Osteoblast (primary cell): ENCODE measurements around the gene CKM. TPM values are rescaled to one million over a fixed set of nuclear protein-coding genes. Genes with fewer than 3 reads are reported as not detected.

Experiments
- DNase-seq: peaks from one replicate; pipeline ENCODE4 v3.0.0; 2011; ENCODE audit warnings: low spot score, mixed read lengths; ENCODE audit not compliant: insufficient read length; ENCODE audit errors: missing footprints
- H2AFZ ChIP-seq: 2 replicates; pipeline ENCODE4 v1.6.0; 2011; ENCODE audit warnings: mild to moderate bottlenecking, low read length
- H3K27ac ChIP-seq: 2 replicates; pipeline ENCODE4 v1.5.1; 2011; ENCODE audit warnings: mild to moderate bottlenecking, low read depth, low read length, moderate library complexity
- H3K27me3 ChIP-seq: 2 replicates; pipeline ENCODE4 v1.6.0; 2012; ENCODE audit warnings: mild to moderate bottlenecking, control low read depth, inconsistent platforms, low read length, moderate library complexity; ENCODE audit not compliant: insufficient read depth
- H3K36me3 ChIP-seq: 2 replicates; pipeline ENCODE4 v1.5.1; 2011; ENCODE audit warnings: mild to moderate bottlenecking, low read length, control low read depth, moderate library complexity; ENCODE audit not compliant: insufficient read depth
- H3K4me1 ChIP-seq: 2 replicates; pipeline ENCODE4 v1.5.1; 2011; ENCODE audit warnings: mild to moderate bottlenecking, low read length, control low read depth, moderate library complexity; ENCODE audit not compliant: insufficient read depth
- H3K4me2 ChIP-seq: 2 replicates; pipeline ENCODE4 v1.6.0; 2011; ENCODE audit warnings: mild to moderate bottlenecking, low read length; ENCODE audit not compliant: insufficient read depth
- H3K4me3 ChIP-seq: fragments of 200-600 bp; sonication (generic); 3 replicates; pipeline ENCODE4 v1.5.1; 2012; ENCODE audit warnings: mild to moderate bottlenecking, low read length, inconsistent platforms; ENCODE audit not compliant: insufficient read depth
- H3K79me2 ChIP-seq: 2 replicates; pipeline ENCODE4 v1.6.0; 2012; ENCODE audit warnings: mild to moderate bottlenecking, low read length, control low read depth, inconsistent platforms; ENCODE audit not compliant: insufficient read depth
- H3K9me3 ChIP-seq: 2 replicates; pipeline ENCODE4 v1.5.1; 2011; ENCODE audit warnings: low read depth, low read length, control low read depth
- H4K20me1 ChIP-seq: 2 replicates; pipeline ENCODE4 v1.6.0; 2012; ENCODE audit warnings: mild to moderate bottlenecking, low read length, control low read depth; ENCODE audit not compliant: insufficient read depth
- total RNA-seq: library from RNA; depleted of rRNA; stranded (reverse); fragments of >200 nt; gene quantifications from 2 replicates; pipeline ENCODE4 v1.2.3, GENCODE V29; 2012
- TF ChIP-seq, protein P1 (sequence below): IDR thresholded peaks from 2 replicates; pipeline ENCODE4 v1.5.1; 2011; ENCODE audit warnings: mild to moderate bottlenecking, low read depth, low read length, moderate library complexity; ENCODE audit errors: extremely low read depth

CKM gene
- total RNA-seq, 1 donor, result 0.36 TPM

DNA sequence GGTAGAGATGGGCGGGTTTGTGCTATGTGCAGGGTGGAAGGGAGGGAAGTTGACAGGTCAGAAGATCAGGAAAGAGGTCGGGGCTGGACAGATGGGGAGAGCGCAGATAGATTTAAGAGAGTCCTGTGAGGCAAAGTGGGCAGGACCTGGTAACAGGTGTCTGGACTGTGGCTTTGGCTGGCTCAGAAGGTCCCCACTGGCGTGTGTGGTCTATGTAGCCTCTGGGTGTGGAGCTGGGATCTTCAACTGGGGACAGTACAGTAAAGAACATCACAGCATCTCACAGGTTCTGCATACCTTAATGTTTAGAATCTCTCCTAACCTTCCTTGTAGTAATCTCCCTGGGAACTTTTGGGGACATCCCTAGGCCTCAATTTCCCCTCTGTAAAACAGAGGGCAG is 17.7 kb downstream of the CKM start:
- TF ChIP-seq, protein P1, sequence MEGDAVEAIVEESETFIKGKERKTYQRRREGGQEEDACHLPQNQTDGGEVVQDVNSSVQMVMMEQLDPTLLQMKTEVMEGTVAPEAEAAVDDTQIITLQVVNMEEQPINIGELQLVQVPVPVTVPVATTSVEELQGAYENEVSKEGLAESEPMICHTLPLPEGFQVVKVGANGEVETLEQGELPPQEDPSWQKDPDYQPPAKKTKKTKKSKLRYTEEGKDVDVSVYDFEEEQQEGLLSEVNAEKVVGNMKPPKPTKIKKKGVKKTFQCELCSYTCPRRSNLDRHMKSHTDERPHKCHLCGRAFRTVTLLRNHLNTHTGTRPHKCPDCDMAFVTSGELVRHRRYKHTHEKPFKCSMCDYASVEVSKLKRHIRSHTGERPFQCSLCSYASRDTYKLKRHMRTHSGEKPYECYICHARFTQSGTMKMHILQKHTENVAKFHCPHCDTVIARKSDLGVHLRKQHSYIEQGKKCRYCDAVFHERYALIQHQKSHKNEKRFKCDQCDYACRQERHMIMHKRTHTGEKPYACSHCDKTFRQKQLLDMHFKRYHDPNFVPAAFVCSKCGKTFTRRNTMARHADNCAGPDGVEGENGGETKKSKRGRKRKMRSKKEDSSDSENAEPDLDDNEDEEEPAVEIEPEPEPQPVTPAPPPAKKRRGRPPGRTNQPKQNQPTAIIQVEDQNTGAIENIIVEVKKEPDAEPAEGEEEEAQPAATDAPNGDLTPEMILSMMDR, result no peak
- Histone ChIP-seq H3K4me3 (no peak overlapping the region), H4K20me1 (peaks cover 3% of the 10 kb centered on the region), H3K9me3 (no peaks in the 10 kb centered on the region), H3K4me1 (peaks cover 3% of the 10 kb centered on the region), H2AFZ (no peak overlapping the region), H3K36me3 (peaks cover 10% of the 10 kb centered on the region), H3K27me3 (no peaks in the 10 kb centered on the region), H3K4me2 (no peak overlapping the region), H3K27ac (no peak overlapping the region), H3K79me2 (no peaks in the 10 kb centered on the region)
- DNase-seq, result no peak

DNA sequence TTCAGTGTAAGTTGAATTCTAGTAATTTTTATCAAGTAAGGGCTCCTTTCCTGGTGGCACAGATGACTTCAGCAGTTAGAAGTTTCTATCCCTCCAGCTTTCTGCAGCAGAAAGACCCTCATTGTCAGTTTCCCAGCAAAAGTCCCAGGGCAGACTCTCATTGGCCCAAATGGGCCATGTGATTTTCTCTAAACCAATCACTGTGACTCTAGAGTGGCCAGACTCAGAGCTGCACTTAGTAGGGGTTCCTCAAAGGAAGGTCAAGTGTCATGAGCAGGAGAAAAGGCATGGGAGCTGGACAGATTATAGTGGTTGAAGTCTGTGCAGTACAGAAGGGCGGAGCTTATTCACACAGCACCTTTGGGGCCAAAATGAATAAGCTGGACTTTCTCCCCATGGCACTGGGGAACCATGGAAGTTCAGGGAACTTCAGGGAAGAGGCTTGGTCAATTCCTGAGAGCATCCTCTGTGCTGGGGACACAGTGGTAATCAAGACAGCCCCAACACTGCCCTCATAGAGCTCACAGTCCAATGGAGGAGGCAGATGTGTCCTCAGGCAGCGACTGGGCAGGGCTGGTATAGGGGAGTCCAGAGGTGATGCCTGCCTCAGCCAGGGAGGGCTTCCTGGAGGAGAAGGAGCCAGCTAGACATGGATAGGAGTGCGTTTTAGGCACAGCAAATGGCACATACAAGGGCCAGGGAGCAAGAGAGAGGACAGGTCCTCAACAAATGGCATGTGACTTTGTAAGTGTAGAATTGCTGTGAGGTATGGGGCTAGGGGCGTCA is 18.3 kb downstream of the CKM start:
- Histone ChIP-seq H3K4me3 (no peak overlapping the region), H3K27me3 (no peaks in the 10 kb centered on the region), H3K79me2 (no peaks in the 10 kb centered on the region), H3K4me1 (peaks cover 3% of the 10 kb centered on the region), H3K27ac (no peak overlapping the region), H3K4me2 (no peak overlapping the region), H3K9me3 (no peaks in the 10 kb centered on the region), H4K20me1 (peaks cover 3% of the 10 kb centered on the region), H2AFZ (no peak overlapping the region), H3K36me3 (peaks cover 10% of the 10 kb centered on the region)
- no peak for DNase-seq
- TF ChIP-seq, protein P1, result no peak

DNA sequence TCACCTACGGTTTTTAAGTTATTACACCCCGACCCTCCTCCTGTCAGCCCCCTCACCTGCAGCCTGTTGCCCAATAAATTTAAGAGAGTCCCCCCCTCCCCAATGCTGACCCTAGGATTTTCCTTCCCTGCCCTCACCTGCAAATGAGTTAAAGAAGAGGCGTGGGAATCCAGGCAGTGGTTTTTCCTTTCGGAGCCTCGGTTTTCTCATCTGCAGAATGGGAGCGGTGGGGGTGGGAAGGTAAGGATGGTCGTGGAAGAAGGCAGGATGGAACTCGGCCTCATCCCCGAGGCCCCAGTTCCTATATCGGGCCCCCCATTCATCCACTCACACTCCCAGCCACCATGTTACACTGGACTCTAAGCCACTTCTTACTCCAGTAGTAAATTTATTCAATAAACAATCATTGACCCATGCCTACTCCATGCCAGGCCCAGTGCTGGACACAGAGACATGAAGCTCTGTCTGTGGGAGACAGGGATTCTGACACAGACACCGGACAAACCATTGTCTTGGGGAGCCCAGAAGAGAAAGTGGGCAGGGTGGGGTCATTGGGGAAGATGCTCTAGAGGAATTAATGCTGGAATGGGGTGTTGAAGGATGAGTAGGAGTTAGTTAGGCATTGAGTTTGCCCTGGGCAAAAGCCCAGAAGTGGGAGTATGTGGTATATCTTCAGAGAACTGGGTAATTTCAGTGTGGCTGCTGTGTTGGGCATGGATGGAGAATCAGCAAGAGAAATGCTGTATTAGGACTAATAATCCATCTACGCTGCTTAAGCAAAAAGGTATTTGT is 19.2 kb downstream of the CKM start:
- Histone ChIP-seq H3K4me1 (peaks cover 3% of the 10 kb centered on the region), H2AFZ (no peak overlapping the region), H3K36me3 (peaks cover 10% of the 10 kb centered on the region), H4K20me1 (peaks cover 3% of the 10 kb centered on the region), H3K4me2 (no peak overlapping the region), H3K9me3 (no peaks in the 10 kb centered on the region), H3K79me2 (no peaks in the 10 kb centered on the region), H3K27ac (no peak overlapping the region), H3K4me3 (no peak overlapping the region), H3K27me3 (no peaks in the 10 kb centered on the region)
- TF ChIP-seq, protein P1, result no peak
- no peak for DNase-seq

DNA sequence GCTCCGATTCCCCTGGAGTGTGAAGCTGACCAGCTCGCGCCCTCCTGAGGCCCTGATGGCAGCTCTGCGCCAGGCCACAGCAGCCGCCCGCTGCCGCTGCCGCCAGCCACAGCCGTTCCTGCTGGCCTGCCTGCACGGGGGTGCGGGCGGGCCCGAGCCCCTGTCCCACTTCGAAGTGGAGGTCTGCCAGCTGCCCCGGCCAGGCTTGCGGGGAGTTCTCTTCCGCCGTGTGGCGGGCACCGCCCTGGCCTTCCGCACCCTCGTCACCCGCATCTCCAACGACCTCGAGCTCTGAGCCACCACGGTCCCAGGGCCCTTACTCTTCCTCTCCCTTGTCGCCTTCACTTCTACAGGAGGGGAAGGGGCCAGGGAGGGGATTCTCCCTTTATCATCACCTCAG is 20.3 kb downstream of the CKM start:
- Histone ChIP-seq H4K20me1 (peaks cover 3% of the 10 kb centered on the region), H3K4me3 (no peak overlapping the region), H3K27me3 (no peaks in the 10 kb centered on the region), H3K9me3 (no peaks in the 10 kb centered on the region), H3K27ac (no peak overlapping the region), H3K4me1 (peaks cover 3% of the 10 kb centered on the region), H3K36me3 (peaks cover 14% of the 10 kb centered on the region), H3K4me2 (no peak overlapping the region), H3K79me2 (no peaks in the 10 kb centered on the region), H2AFZ (no peak overlapping the region)
- TF ChIP-seq, protein P1, result no peak
- no peak for DNase-seq
